SK-N-SH (cell line): ENCODE measurements around the gene FAF2. TPM values are rescaled to one million over a fixed set of nuclear protein-coding genes. Genes with fewer than 3 reads are reported as not detected.
"Not testable (repeated sequence)": the region's sequence is repeated elsewhere in the genome, so short reads cannot be mapped to it uniquely, and the experiment has no call there.

ENCODE experiments used
- CTCF ChIA-PET: fragments of 300-600, 350-600 bp; formaldehyde crosslinking; extraction: SDS; loops from one replicate; lab custom pipeline; 2021; lab: Yijun Ruan, JAX
- POLR2A ChIA-PET: fragments of 350-600 bp; sonication (Branson Sonifier 250); formaldehyde crosslinking; extraction: SDS; loops from one replicate; lab custom pipeline; 2020; ENCODE audit warnings: antibody characterized with exemption, inconsistent platforms; lab: Yijun Ruan, JAX
- DNase-seq: peaks from one replicate; pipeline ENCODE4 v3.0.0; 2012
- H2AFZ ChIP-seq: fragments of 200-600 bp; sonication (generic); 2 replicates; pipeline ENCODE4 v1.8.1; 2016; ENCODE audit warnings: antibody characterized with exemption, mild to moderate bottlenecking, low read depth
- H3F3A ChIP-seq: fragments of 200-600 bp; sonication (generic); replicated peaks from 2 replicates; pipeline ENCODE3; 2016; ENCODE audit warnings: antibody characterized with exemption, mild to moderate bottlenecking; ENCODE audit not compliant: insufficient read depth
- H3K27ac ChIP-seq, 2 experiments: fragments of 200-500 bp in 1 of 2; fragments of 200-600 bp in 1 of 2; sonication (Bioruptor generic) in 1 of 2; sonication (generic), shearing (Covaris generic) in 1 of 2; 2 replicates each; pipeline versions ENCODE4 v1.5.1 to v1.6.1; 2014 to 2016; ENCODE audit warnings: low read depth in 2 of 2, inconsistent platforms in 1 of 2, low read length in 1 of 2, mild to moderate bottlenecking in 1 of 2, mixed read lengths in 1 of 2
- H3K27me3 ChIP-seq: fragments of 200-600 bp; sonication (generic), shearing (Covaris generic); 2 replicates; pipeline ENCODE4 v1.6.1; 2016; ENCODE audit warnings: mixed run types; ENCODE audit not compliant: insufficient read depth
- H3K36me3 ChIP-seq, 2 experiments: fragments of 200-500 bp in 1 of 2; fragments of 200-600 bp in 1 of 2; sonication (Bioruptor generic) in 1 of 2; sonication (generic) in 1 of 2; replicated peaks in 1 of 2; 2 replicates each; pipeline versions ENCODE3 to v1.5.1; 2014 to 2016; ENCODE audit warnings: low read length in 1 of 2, mild to moderate bottlenecking in 1 of 2; ENCODE audit not compliant: insufficient read depth in 2 of 2, control insufficient read depth in 1 of 2
- H3K4me1 ChIP-seq, 2 experiments: fragments of 200-500 bp in 1 of 2; fragments of 200-600 bp in 1 of 2; sonication (Bioruptor generic) in 1 of 2; sonication (generic), shearing (Covaris generic) in 1 of 2; 2 replicates each; pipeline versions ENCODE4 v1.5.1 to v1.6.1; 2014 to 2016; ENCODE audit warnings: low read depth in 1 of 2, low read length in 1 of 2, mixed run types in 1 of 2; ENCODE audit not compliant: insufficient read depth in 2 of 2, control insufficient read depth in 1 of 2
- H3K4me2 ChIP-seq: fragments of 200-600 bp; sonication (generic), shearing (Covaris generic); 2 replicates; pipeline ENCODE4 v1.6.1; 2017; ENCODE audit warnings: mixed run types
- H3K4me3 ChIP-seq, 2 experiments: fragments of 200-500 bp in 1 of 2; fragments of 200-600 bp in 1 of 2; sonication (Bioruptor generic) in 1 of 2; sonication (generic), shearing (Covaris generic) in 1 of 2; 2 replicates each; pipeline versions ENCODE4 v1.5.1 to v1.8.1; 2014 to 2016; ENCODE audit warnings: low read depth in 2 of 2, inconsistent platforms in 1 of 2, low read length in 1 of 2, mild to moderate bottlenecking in 1 of 2, mixed read lengths in 1 of 2, moderate library complexity in 1 of 2
- H3K79me2 ChIP-seq: fragments of 200-600 bp; sonication (generic); 2 replicates; pipeline ENCODE4 v1.8.1; 2017; ENCODE audit warnings: mild to moderate bottlenecking; ENCODE audit not compliant: insufficient read depth
- H3K9ac ChIP-seq: fragments of 200-600 bp; sonication (generic); 2 replicates; pipeline ENCODE4 v1.6.1; 2017; ENCODE audit warnings: mixed run types
- H3K9me2 ChIP-seq: fragments of 200-600 bp; sonication (generic); 2 replicates; pipeline ENCODE4 v1.6.1; 2017; ENCODE audit warnings: mixed run types
- H3K9me3 ChIP-seq: fragments of 200-600 bp; sonication (generic); 2 replicates; pipeline ENCODE4 v1.6.1; 2017; ENCODE audit warnings: mixed run types, mild to moderate bottlenecking, moderate library complexity
- H4K20me1 ChIP-seq: fragments of 200-600 bp; sonication (generic); 2 replicates; pipeline ENCODE4 v1.6.1; 2017; ENCODE audit warnings: mild to moderate bottlenecking, mixed run types; ENCODE audit not compliant: insufficient read depth
- ELF1 ChIP-seq: IDR thresholded peaks from 2 replicates; pipeline ENCODE4 v1.4.0; 2012
- EP300 ChIP-seq, 2 experiments: IDR thresholded peaks; 2 replicates each; pipeline versions ENCODE4 v1.4.0 to v1.6.1; 2012; ENCODE audit warnings: borderline replicate concordance in 1 of 2, low read depth in 1 of 2, low read length in 1 of 2
- POLR2AphosphoS5 ChIP-seq: IDR thresholded peaks from 2 replicates; pipeline ENCODE4 v1.6.1; 2012; ENCODE audit warnings: low read depth, low read length
- RAD21 ChIP-seq: IDR thresholded peaks from 2 replicates; pipeline ENCODE4 v1.6.1; 2012; ENCODE audit warnings: mild to moderate bottlenecking, low read length
- RFX5 ChIP-seq: IDR thresholded peaks from 2 replicates; pipeline ENCODE4 v1.6.1; 2012; ENCODE audit warnings: mild to moderate bottlenecking, improper control_type of control experiment, low read length
- TAF1 ChIP-seq: IDR thresholded peaks from 2 replicates; pipeline ENCODE4 v1.6.1; 2012; ENCODE audit warnings: low read depth, mild to moderate bottlenecking, low read length, moderate library complexity, borderline replicate concordance
- YY1 ChIP-seq: IDR thresholded peaks from 2 replicates; pipeline ENCODE4 v1.4.0; 2012; ENCODE audit warnings: low read depth, mild to moderate bottlenecking
- WGBS: methylation state at CpG from one replicate; pipeline ENCODE4 v1.1.6; 2017; ENCODE audit warnings: low lambda C conversion rate; 5-methylcytosine and 5-hydroxymethylcytosine counted together
- polyA plus RNA-seq, 3 experiments: library from polyadenylated mRNA; depleted of rRNA; stranded (reverse); fragments of >200 nt; gene quantifications; 2 replicates each; pipeline ENCODE4 v1.2.3, GENCODE V29; 2012
- TF ChIP-seq, protein P1 (sequence below): fragments of 150-350 bp; IDR thresholded peaks from 2 replicates; pipeline ENCODE4 v1.6.1; 2016; ENCODE audit warnings: mild to moderate bottlenecking, low read depth, low read length
- TF ChIP-seq, protein P2 (sequence below): IDR thresholded peaks from 2 replicates; pipeline ENCODE4 v1.4.0; 2012; ENCODE audit warnings: low read depth, borderline replicate concordance

FAF2 gene
- polyA plus RNA-seq, 1 of the 3 experiments (the other 2 are of a cell fraction), result 25.5 TPM

DNA sequence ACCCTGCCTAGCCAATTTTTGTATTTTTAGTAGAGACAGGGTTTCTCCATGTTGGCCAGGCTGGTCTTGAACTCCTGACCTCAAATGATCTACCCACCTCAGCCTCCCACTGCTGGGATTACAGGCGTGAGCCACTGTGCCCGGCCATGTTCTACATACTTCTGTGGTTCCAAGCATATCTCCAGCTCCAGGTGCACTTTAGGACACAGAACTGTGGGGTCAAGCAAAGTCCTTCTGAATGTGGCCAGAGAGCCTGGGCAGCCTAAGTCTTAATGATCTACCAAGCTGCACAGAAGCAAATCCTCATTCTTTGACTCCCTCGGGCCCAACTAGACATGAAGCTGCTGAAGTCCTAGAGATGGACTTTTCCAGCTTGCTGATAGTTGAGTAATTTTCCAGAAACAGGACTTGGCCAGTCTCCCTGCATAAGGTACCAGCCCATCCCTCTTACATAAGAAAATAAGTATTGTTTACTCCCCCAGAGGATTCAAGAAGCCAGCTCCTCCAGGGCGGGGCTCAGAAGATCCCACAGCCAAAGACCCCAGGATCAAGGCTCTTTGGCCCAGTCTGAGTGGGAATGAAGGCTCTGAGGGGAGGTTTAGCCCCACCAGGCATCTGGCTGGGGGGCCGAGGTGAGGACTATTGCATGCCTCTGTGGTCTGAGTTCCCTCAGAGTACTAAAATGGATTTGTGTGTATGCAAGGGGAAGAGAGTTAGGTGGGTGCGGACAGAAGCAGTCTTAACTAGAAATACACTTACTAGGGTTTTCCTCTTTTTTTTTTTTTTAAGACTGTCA, 40.5 kb upstream of the FAF2 start:
- peaks cover 0 to 9% of the 10 kb centered on the region in 2 experiments for H3K36me3 ChIP-seq
- H3K79me2 ChIP-seq, result peaks cover 3% of the 10 kb centered on the region; the same call in 1 of the 2 replicates
- no peak overlapping the region for H3K27ac ChIP-seq
- DNase-seq, result peak; percentile 5
- 98% methylated on average over 5 of the region's 6 CpGs for WGBS
- H3K27me3 ChIP-seq, result no peaks in the 10 kb centered on the region
- no peaks in the 10 kb centered on the region for H3F3A ChIP-seq
- H3K4me1 ChIP-seq, result no peaks in the 10 kb centered on the region
- POLR2A ChIA-PET, result no interaction called here
- no peaks in the 10 kb centered on the region for H4K20me1 ChIP-seq
- H3K9me2 ChIP-seq, result no peaks in the 10 kb centered on the region
- TF ChIP-seq RFX5, result no peak
- TF ChIP-seq EP300 (IDR thresholded peaks at IDR 0.05; ENCODE audit: borderline replicate concordance in 1 of 2, low read depth in 1 of 2, low read length in 1 of 2), result no peak
- TF ChIP-seq POLR2AphosphoS5, result no peak
- no peak for TF ChIP-seq TAF1
- TF ChIP-seq, protein P1, sequence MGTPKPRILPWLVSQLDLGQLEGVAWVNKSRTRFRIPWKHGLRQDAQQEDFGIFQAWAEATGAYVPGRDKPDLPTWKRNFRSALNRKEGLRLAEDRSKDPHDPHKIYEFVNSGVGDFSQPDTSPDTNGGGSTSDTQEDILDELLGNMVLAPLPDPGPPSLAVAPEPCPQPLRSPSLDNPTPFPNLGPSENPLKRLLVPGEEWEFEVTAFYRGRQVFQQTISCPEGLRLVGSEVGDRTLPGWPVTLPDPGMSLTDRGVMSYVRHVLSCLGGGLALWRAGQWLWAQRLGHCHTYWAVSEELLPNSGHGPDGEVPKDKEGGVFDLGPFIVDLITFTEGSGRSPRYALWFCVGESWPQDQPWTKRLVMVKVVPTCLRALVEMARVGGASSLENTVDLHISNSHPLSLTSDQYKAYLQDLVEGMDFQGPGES, result no peak
- TF ChIP-seq, protein P2, sequence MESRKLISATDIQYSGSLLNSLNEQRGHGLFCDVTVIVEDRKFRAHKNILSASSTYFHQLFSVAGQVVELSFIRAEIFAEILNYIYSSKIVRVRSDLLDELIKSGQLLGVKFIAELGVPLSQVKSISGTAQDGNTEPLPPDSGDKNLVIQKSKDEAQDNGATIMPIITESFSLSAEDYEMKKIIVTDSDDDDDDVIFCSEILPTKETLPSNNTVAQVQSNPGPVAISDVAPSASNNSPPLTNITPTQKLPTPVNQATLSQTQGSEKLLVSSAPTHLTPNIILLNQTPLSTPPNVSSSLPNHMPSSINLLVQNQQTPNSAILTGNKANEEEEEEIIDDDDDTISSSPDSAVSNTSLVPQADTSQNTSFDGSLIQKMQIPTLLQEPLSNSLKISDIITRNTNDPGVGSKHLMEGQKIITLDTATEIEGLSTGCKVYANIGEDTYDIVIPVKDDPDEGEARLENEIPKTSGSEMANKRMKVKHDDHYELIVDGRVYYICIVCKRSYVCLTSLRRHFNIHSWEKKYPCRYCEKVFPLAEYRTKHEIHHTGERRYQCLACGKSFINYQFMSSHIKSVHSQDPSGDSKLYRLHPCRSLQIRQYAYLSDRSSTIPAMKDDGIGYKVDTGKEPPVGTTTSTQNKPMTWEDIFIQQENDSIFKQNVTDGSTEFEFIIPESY, result no peak
- no peak for TF ChIP-seq RAD21
- TF ChIP-seq YY1, result no peak
- no peak for TF ChIP-seq ELF1
- TF ChIP-seq, all 33 proteins: peak for 0
- Histone ChIP-seq H2AFZ (no peak overlapping the region), H3K9ac (no peak overlapping the region), H3K4me3 (no peak overlapping the region), H3K9me3 (no peaks in the 10 kb centered on the region), H3K4me2 (no peak overlapping the region)
- CTCF ChIA-PET, result interaction anchor here (1.5 to 2.1 kb wide), 2 partner anchors 8 to 9 kb away, joined by 6 to 11 read pairs; partner anchors contain the start of gene CLTB

DNA sequence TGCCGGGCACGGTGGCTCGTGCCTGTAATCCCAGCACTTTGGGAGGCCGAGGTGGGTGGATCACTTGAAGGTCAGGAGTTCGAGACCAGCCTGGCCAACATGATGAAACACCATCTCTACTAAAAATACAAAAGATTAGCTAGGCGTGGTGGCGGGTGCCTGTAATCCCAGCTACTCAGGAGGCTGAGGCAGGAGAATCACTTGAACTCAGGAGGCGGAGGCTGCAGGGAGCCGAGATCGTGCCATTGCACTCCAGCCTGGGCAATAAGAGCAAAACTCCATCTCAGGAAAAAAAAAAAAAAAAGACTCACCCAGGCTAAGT, 40.0 kb upstream of the FAF2 start:
- H3K9me3 ChIP-seq, POLR2A ChIA-PET, H3K27me3 ChIP-seq, H3K27ac ChIP-seq, H3K4me1 ChIP-seq, H3K9ac ChIP-seq, H3K4me2 ChIP-seq, H3K9me2 ChIP-seq, H4K20me1 ChIP-seq, H2AFZ ChIP-seq, H3F3A ChIP-seq, H3K4me3 ChIP-seq, H3K79me2 ChIP-seq, DNase-seq, H3K36me3 ChIP-seq: not testable (repeated sequence)
- CTCF ChIA-PET, result interaction anchor here (0.6 to 2.1 kb wide), 2 partner anchors 9 to 678 kb away, joined by 3 to 11 read pairs; partner anchors contain the start of gene CLTB
- WGBS, result 93% methylated on average over 10 of the region's 10 CpGs
